ENCODE results near the gene CHRNE.

Gene CHRNE

DNA sequence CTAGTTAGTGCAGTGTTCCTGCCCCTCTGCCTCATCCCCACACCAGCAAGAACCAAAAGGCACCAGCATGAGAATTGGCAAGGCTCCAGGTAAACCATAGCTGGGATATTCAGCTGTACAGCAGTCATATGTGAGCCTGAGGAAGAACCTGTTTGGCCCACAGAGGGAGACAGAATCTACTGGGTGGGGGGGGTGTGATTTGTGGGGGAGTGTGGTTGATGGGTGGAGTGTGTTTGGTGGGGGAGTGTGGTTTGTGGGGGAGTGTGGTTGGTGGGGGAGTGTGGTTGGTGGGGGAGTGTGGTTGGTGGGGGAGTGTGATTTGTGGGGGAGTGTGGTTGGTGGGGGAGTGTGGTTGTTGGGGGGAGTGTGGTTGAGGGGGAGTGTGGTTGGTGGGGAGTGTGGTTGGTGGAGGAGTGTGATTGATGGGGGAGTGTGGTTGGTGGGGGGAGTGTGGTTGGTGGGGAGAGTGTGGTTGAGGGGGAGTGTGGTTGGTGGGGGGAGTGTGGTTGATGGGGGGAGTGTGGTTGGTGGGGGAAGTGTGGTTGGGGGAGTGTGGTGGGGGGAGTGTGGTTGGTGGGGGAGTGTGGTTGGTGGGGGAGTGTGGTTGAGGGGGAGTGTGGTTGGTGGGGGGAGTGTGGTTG is 50.2 kb downstream of the CHRNE start:
- TF ChIP-seq NFIC (IDR thresholded peaks at IDR 0.05): peak; percentile 51
- TF ChIP-seq YY1 (IDR thresholded peaks at IDR 0.05; ENCODE audit: low read depth): no peak
- TF ChIP-seq ZBTB7A (IDR thresholded peaks at IDR 0.05; ENCODE audit: low read depth): no peak
- TF ChIP-seq EGR1 (IDR thresholded peaks at IDR 0.05): no peak
- TF ChIP-seq TEAD4 (IDR thresholded peaks at IDR 0.05): no peak
- no peak for TF ChIP-seq TCF12 (IDR thresholded peaks at IDR 0.05; ENCODE audit: low read depth)
- TF ChIP-seq REST (IDR thresholded peaks at IDR 0.05; ENCODE audit: low read depth): no peak

DNA sequence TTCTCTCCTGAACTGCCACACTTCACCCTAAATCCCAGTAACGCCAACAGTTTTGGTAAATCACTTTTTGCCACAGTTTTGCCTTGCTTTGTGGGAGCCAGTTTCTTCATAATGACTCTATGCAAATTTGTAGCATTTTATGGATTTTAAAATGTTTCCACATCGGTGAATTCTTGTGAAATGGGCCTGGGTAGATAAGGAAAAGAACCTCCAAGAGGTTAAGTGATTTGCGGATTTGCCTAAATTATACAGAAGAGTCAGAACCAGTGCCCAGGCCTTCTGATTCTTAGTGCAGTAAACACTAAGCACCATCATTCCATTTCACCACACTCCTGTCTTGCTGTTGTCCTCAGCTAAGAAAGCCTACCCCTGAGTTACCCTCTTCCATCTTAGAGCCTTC is 51.8 kb downstream of the CHRNE start:
- TF ChIP-seq TEAD4 (IDR thresholded peaks at IDR 0.05) (no peak), REST (IDR thresholded peaks at IDR 0.05; ENCODE audit: low read depth) (no peak), CEBPB (IDR thresholded peaks at IDR 0.05) (no peak), EP300 (IDR thresholded peaks at IDR 0.05; ENCODE audit: borderline replicate concordance) (no peak), YY1 (IDR thresholded peaks at IDR 0.05; ENCODE audit: low read depth) (no peak), NFIC (IDR thresholded peaks at IDR 0.05) (no peak), RAD21 (IDR thresholded peaks at IDR 0.05; ENCODE audit: low read depth) (no peak), CREB1 (IDR thresholded peaks at IDR 0.05; ENCODE audit: low read depth) (no peak), EGR1 (IDR thresholded peaks at IDR 0.05) (no peak), FOXM1 (IDR thresholded peaks at IDR 0.05; ENCODE audit: borderline replicate concordance, low read depth) (no peak)
- TF ChIP-seq, protein P1, sequence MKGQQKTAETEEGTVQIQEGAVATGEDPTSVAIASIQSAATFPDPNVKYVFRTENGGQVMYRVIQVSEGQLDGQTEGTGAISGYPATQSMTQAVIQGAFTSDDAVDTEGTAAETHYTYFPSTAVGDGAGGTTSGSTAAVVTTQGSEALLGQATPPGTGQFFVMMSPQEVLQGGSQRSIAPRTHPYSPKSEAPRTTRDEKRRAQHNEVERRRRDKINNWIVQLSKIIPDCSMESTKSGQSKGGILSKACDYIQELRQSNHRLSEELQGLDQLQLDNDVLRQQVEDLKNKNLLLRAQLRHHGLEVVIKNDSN (IDR thresholded peaks at IDR 0.05): no peak
- TF ChIP-seq, protein P2, sequence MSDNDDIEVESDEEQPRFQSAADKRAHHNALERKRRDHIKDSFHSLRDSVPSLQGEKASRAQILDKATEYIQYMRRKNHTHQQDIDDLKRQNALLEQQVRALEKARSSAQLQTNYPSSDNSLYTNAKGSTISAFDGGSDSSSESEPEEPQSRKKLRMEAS (IDR thresholded peaks at IDR 0.05): no peak

- TF ChIP-seq TAF1 (IDR thresholded peaks at IDR 0.05; ENCODE audit: low read depth) (no peak), EP300 (IDR thresholded peaks at IDR 0.05; ENCODE audit: borderline replicate concordance) (no peak), CREB1 (IDR thresholded peaks at IDR 0.05; ENCODE audit: low read depth) (no peak), NFIC (IDR thresholded peaks at IDR 0.05) (no peak), ZBTB7A (IDR thresholded peaks at IDR 0.05; ENCODE audit: low read depth) (no peak), EGR1 (IDR thresholded peaks at IDR 0.05) (no peak), TCF12 (IDR thresholded peaks at IDR 0.05; ENCODE audit: low read depth) (no peak)
- TF ChIP-seq, protein P2 (IDR thresholded peaks at IDR 0.05): no peak
- TF ChIP-seq, protein P1 (IDR thresholded peaks at IDR 0.05): no peak
These were observed 52.7 kb downstream of the CHRNE start for GRCh38 chr17:4850246-4850645.

DNA sequence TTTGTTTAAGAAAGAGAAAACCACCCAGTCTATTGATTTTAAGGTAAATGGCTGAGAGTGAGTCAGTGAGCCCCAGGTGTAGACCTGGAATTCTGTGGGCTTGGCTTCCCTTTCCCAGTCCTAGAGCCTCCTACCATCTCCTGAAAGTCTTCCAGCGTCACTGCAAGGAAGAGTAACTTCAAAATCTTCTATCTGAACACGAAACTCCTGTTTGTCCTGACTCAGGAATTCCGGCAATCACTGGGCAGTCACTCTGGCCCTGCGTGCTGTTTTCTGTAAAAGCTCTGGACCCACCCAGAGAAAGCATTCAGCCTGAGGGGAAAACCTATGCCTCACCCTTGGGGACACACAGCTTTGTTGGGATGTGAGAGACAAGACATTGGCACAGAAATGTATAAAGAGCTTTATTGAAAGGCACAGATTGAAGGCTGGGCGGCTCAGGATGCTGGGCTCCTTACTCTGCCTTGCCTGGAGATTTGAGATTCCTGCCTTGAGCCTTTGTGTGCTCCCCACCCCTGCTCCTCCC is 53.8 kb downstream of the CHRNE start:
- no peak for TF ChIP-seq REST (IDR thresholded peaks at IDR 0.05; ENCODE audit: low read depth)
- TF ChIP-seq YY1 (IDR thresholded peaks at IDR 0.05; ENCODE audit: low read depth): no peak
- no peak for TF ChIP-seq RAD21 (IDR thresholded peaks at IDR 0.05; ENCODE audit: low read depth)
- TF ChIP-seq EGR1 (IDR thresholded peaks at IDR 0.05): no peak
- TF ChIP-seq NFIC (IDR thresholded peaks at IDR 0.05): no peak
- TF ChIP-seq, protein P2 (IDR thresholded peaks at IDR 0.05): no peak
- no peak for TF ChIP-seq TAF1 (IDR thresholded peaks at IDR 0.05; ENCODE audit: low read depth)
- no peak for TF ChIP-seq ZBTB7A (IDR thresholded peaks at IDR 0.05; ENCODE audit: low read depth)

All from Ishikawa (cell line).